Measurements from ENCODE around the gene TULP4.
"Not testable (repeated sequence)": the region's sequence is repeated elsewhere in the genome, so short reads cannot be mapped to it uniquely, and the experiment has no call there.

Gene TULP4

DNA sequence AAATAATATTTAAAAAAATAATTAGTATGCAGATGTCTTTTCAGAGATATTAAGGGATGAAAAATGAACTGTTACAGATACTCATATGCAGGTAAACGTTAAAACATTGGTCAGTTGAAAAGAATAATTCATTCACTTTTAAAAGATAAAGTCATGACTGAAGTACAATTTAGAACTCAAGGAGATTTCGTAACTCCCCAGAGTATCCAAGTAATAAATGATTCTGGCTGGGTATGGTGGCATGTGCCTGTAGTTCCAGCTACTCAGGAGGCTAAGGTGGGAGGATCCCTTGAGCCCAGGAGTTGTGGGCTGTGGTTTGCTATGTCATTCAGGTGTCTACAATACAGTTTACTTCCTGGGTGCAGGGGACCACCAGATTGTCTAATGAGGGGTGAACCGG is 125.3 kb downstream of the TULP4 start:
- no peak for DNase-seq

DNA sequence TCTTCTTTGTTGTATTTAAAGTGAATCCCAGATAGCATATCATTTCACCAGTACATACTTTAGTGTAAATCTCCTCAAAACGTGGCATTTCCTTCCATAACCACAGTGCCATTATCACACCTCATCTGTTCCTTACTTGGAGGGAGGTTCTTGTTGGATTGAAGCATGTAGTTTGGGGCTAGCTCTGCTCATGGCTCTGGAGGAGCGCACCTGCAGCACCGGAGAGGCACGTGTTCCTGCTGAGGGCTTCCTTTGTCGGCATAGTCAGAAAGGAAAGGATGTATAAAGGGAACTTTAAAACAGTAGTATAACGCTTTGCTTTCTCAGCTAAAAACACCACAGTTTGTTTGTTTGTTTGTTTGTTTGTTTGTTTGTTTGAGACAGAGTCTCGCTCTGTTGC is 126.0 kb downstream of the TULP4 start:
- DNase-seq = no peak

DNA sequence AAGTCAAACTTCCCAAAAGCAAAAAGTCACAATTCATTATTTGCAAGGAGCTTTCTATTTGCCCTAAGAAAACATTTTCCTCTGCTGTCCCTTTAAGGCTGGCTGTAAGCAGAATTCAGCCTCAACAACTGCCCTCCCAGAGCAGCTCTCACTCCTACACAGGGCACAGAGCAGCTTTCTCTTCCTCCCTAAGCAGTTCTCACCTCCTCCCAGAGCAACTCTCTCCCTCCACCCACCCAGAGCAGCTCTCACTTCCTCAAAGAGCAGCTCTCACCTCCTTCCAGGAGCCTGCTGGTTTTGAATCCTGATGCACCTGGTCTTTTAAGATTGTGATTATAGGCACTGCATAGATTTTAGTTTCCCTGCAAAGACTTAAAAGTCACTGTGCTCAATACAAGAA is 127.0 kb downstream of the TULP4 start:
- DNase-seq = peak; percentile 10

DNA sequence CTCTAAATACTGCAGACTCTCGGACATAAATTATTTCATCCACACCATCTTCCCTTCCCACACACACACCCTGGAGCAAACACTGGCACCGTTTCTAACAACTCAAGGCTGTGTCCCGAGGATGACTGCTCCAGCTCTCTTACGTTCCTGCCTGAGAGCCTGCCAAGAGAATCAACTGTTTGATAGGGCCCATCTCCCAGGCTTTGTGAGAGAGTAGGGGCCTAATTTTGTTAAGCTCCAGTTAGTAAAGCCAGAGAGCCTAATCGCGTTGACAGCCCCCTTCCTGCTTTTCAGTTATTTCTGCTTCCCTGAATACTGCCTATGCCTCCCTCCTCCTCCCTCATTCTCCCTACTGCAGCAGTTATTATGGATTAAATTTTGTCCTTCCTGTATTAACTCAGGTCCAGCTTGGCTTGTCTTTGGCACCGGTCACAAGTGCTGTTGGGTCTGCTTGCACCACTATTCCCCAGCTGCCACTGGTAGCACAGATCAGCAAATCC is 129.5 kb downstream of the TULP4 start:
- DNase-seq = no peak

DNA sequence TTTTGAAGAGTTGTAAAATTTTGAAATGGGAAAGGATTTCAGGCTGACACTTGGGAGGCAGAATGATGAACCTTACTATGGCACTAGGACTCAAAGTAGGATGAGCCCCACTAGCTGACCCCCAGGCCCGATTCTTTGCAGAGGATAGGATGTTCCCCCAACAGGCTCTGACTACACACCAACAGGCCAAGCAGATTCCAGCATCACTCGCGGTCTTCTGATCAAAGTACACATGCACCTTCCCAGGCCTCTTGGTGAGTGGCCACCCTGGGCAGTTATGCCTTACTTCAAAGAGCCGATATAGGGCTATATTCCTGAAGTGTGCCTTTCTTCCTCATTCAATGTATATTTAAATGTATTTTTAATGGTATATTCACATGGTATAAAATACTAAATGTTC is 130.0 kb downstream of the TULP4 start:
- DNase-seq = no peak

DNA sequence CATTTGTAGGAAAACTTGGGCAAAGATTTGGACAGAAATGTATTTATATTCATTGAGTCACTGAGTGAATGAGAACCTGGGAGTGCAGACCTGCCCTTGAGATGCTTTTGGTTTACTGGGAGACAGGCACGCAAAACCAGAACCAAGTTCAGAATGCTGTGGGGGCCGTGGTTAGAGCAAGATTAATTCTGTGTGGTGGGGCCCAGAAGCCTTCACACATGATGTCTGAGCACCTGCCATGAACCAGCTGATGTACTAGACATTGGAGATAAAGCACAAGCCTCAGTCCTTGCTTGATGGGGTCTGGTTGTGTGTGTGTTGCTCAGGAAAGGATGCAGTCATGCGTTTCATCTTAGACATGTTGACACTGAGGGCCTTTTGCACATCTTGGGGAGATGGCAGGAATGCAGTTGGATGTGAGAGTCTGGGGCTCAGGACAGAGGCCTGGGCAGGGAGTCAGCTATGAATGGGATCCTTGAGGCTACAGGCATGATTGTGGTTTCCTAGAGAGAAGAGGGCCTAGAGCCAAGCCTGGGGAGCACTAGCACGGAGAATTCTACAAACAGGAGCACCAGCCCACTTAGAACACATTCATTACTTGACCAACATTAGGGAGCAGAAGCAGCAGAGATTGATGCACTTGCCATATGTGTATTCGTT is 133.3 kb downstream of the TULP4 start:
- no peak for DNase-seq

DNA sequence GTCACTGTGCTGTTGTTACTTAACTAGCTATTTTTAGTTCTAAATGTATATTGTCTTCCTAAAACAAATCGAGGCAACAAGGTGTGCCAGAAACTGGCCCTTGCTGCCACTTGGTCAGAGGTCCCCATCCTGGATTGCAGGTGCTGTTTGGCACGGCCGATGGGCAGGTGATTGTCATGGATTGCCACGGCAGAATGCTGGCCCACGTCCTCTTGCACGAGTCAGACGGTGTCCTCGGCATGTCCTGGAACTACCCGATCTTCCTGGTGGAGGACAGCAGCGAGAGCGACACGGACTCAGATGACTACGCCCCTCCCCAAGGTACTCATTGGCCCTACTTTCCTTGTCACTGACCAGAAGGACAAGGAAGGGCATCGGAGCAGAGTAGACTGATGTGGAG is 136.6 kb downstream of the TULP4 start:
- no peak for DNase-seq

DNA sequence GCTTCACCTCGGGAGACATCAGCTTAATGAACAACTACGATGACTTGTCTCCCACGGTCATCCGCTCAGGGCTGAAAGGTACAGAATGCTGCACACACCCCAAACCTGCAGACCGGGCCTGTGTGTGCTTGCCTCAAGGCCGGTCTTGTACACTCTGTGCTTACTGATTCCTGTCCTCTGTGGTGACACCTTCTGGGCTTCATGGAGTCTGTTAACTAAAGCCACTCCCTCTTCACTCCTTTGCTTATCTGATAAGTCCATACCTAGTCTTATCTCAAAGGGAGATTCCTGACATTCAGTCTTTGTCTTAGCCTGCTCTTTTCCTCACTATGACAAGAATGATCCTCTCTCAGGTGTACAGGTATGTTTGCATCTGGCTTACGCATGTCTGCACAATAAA is 139.9 kb downstream of the TULP4 start:
- no peak for DNase-seq

DNA sequence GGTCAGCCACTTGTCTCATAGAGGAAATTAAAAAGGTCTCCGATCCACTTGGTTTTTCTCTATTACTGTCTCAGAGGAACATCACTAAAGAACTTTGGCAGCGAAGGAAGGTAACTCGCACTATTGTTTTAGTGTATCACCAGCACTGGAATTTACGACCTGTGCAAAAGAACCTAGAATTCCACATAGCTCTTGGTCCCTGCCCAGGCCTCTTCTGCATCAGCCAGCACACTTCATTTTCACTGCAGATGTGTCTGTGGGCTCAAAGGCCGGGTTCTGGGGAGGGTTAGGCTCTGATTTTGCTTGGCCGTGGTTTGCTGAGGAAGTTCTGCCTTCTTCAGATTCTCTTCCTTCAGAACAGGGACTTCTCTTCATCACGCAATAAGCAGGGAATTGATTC is 144.9 kb downstream of the TULP4 start:
- DNase-seq = no peak

DNA sequence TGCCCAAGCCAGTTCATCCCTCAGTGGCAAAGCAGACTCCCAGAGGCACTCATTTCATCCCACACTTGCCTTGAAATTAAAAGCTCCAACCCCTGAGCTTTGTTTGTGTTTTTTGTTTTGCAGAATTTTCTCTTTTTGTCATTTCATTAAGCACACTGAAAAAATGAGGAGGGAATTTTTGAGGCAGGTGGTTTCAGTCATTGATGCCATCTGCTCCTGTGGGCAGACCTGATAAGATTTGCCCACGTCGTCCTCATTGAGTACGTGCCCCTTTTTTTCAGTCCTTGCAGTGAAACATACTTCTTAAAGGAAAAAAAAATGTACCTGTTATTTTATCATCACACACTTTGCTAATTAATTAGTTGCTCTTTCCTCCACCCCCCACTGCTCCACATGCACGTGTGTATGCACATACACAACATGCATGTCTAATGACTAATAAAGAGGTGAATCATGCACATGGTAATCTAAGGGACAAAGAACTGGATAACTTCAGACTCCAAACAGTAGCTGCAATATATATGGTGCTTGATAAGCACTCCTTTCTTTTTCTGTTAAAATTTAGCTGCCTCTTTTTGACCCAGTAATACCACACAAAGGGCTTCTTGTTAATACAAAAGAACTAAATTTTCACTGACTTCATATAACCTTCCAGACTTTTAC is 145.5 kb downstream of the TULP4 start:
- no peak for DNase-seq

DNA sequence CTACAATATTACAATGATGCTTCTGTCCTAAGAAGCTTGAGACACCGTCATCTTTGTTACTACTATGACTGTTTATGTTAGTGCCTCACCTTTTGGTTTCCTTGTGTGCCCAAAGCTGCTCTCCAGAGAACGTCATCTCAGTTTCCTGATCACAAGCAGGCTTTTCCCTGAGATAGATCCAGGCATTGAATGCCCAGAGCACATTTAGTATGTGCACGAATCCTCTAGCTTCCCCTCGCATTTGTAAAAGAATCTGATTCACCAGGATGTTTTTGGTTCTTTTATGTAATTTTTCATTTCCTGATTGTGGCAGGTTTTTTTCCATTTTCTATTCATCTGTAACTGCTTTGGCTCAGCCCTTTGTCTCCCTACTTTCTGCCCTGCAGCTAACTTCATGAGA is 147.5 kb downstream of the TULP4 start:
- DNase-seq = no peak

DNA sequence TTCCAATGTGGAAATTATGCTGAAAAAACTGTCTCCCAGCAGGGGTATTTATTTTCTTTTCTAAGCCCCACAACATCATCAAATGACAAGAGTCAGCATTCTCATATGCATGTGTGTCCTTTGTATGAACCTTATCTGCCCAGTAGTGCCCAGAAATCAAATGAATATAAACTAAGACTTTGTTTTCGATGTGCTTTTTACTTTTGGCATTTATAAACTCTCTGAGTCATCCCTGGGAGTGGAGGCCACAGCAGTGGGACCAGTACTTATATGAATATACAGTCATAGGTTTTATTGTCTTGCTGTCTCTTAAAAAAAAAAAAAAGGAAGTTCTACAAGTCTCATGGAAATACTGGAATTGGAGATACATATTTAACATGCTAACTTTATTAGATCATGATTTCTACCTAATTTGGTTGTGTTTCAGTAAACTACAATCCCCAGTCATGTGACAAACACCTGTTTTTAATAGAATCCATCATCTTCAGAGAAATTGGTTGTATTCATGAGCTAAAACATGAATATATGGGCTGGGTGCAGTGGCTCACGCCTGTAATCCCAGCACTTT is 148.4 kb downstream of the TULP4 start:
- DNase-seq = no peak

DNA sequence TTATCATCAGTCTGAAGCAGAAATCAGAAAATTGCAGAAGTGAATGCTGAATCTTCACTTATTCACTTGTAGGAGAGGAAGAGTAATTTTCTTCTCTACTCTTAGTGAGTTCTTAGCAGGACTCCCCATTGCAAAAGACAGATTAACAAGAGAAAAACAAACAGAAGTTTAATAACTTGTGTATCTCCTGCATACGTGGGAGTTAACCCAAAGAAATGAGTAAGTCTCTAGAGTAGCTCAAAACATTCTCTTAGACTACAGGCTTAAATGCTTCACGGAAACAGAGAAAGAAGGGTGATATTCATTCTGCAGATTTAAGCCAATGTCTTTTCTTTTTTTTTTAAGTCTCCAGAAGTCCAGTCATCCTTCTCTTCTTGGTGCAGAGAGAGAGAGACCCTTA is 149.7 kb downstream of the TULP4 start:
- peak; percentile 19 for DNase-seq

DNA sequence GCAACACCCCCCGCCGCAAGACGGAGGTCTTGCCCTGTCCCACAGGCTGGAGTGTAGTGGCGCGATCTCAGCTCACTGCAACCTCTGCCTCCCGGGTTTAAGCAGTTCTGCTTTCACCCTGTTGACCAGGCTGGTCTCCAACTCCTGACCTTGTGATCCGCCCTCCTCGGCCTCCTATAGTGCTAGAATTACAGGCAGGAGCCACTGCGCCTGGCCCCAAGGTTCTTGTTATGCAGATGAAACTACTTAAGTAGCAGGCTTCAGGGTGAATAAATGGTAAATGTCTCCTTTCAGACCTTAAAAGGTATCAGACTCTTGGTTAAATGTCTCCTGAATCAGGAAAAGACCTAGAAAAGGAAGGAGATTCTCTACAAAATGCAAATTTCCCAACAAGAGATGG is 152.2 kb downstream of the TULP4 start:
- DNase-seq = no peak

DNA sequence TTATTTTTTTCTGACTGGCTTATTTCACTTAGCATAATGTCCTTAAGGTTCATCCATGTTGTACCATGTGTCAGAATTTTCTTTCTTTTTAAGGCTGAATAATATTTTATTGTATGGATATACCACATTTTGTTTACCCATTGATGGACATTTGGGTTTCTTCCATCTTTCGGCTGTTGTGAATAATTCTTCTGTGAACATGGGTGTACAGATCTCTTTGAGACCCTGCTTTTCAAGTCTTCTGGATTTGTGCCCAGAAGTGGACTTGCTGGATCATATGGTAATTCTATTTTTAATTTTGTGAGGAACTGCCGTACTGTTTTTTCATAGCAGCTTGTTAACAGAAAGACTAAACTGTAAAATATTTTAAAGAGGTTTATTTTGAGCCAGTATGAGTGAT is 153.0 kb downstream of the TULP4 start:
- no peak for DNase-seq

DNA sequence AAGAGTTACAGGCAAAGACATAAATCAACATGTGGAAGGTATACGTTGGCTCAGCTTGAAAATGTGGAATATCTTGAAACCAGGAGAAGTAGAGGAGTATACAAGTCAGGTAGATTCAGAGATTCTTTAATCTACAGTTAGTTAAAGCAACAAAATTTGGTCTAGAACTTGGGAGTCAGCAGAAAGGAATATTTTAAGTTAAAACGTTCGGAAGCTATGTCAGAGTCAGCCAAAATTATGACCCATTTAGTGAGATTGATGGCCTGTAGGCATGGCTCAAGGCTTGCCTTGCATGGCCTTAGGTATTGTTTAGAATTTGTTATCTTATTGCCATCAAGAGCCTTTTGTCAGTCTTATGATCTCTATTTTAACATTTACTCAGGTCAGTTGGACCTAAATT is 153.5 kb downstream of the TULP4 start:
- no peak for DNase-seq

DNA sequence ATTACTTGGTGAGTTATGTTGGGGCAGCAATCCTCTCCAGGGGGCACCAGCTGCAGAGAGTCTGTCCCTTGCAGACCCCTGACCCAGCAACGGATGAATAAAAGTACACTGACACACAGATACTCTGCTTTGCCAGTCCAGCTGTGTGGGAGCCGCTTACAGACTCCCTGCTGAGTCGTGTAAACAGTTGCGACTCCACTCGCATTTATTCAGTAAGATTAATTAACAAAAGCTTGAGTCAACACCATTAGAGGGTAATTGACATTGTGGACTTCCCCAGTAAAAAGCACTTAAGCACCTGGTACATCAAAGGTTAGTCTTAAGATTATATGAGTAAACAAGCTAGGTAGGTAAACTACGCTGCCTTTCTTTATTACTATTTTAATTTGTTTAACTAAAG is 155.7 kb downstream of the TULP4 start:
- DNase-seq = no peak

DNA sequence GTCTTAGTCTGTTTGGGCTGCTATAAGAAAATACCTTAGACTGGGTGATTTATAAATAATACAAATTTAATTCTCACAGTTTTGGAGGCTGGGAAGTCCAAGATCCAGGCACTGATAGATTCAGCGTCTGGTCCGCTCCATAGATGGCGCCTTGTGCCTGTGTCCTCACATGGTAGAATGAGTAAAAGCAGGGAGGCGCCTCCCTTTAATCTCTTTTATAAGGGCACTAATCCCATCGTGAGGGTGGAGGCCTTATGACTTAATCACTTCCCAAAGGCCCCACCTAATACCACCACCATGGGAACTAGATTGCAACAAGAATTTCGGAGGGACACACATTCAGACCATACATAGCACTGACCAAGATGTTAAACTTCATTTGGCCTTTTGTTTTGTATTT is 156.4 kb downstream of the TULP4 start:
- no peak for DNase-seq

DNA sequence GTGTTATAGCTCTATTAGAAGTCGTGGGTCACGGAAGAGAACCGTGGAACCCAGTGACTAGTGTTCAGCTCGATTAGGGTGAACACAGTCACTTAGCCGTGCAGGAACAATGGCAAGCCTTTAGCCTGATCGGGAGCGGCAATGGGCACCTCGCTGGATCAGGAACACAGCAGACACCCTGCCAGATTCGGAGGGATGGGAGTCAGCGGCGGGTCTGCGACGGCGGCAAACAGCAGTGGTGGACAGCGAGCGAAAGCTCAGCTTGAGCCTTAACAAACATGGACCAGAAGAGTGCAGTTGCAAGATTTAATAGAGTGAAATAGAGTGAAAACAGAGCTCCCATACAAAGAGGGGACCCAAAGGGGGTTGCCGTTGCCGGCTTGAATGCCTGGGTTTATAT is 157.8 kb downstream of the TULP4 start:
- not testable (repeated sequence) for DNase-seq

DNA sequence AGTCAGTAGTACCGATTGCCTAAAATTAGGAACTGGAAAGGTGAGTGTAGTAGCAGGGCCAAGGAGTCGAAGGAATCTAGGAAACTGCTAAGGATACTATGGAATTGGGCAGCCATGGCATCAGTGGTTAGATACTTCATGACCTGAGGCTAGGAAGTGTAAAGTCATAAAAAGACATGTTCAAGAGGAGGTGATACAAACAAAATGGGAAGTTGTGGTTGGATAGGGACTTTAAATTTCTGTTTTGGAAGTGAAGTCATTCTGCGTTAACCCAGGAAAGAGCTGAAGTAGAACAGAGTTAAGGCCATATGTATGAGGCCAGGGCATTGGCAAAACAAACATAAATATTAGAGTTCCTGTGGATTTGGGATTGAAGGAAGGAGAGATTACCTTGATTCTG is 159.1 kb downstream of the TULP4 start:
- no peak for DNase-seq

DNA sequence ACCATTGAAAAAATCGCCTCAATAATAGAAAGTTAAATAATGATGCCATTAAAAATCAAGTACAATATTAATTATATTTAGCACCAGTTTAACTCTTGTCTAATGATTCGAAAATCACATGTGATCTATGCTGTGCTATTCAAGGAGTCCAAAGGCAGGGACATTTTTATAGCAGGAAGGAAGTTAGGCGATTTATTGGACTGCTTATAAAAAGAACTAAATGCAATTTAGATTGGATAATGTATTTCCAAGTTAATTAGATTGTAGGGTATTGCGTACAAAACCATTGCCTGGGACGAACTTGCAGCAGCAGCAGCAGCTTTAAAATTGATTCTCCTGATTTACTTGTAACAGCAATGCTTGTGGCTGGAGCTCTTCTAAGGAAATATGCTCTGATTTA is 160.2 kb downstream of the TULP4 start:
- DNase-seq = no peak

DNA sequence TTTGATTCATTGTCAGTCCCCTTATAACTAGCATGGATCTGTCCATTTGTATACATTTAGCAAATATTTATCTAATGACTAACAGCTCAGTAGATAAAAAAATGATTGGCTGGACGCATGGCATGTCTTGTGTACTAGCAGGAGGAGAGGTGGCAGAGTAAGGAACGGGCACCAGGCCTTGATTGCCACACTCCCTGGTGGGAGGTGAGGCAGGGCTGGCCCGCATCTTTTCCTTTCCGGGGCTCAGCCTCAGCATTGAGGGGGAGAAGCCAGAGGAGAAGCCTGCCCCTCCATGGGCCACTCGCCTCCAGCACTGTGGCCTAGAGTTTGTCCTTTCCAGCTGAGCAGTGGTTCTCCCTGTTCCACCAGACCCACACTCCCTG is 162.7 kb downstream of the TULP4 start:
- peak; percentile 59 for DNase-seq

DNA sequence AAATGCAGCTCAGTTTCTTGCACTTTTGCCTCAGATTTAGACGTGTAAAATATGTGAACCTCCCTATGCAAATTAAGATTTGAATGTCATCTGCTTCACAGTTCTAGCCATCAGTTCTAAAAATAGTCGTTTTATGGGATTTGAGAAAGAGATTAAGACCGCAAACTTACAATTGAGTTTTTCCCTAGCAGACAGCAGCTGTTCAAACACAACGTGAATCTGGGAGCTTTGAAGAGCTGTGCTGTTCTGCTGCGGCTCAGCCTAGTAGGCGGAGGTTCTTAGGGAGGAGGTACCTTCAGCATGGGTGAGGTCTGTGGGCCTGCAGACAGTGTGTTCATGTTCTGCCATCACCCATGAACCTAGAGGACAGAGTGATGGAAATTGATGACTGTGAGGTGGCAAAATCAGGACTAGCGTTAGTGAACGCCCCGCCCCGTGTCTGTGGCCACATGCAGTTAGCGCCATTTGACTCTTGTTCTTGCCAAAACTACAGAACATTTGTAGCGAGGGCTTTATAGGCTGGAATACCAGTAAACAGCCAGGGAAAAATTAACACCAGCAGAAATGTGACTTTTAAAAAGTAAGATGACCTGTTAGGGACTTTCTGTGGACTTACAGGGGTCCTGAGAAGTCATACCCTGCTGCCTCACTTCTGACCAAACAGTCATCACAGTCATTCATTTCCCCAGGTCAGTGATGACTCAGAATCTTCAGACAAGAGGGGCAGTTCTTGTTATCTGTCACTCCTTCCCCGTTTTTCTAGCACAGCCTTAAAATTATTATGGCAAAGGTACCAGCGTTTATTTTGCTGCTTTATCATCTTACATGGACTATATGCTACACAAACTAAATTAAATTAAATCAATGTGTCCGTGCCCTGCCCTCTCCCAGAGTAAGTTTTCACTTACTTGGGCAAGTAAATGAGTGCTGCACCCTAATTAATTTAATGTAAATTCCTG is 163.4 kb downstream of the TULP4 start:
- peak; percentile 16 for DNase-seq
